GM13976 (cell line): ENCODE results near the gene ITM2C.
A peak's percentile ranks its signal among the peaks of the same experiment; 100 is the strongest.

Source experiments
- DNase-seq: peaks from one replicate; pipeline ENCODE4 v3.0.0; 2012; ENCODE audit warnings: low spot score
- in situ Hi-C: fragments of 300-500 bp; cut with MboI; formaldehyde crosslinking; loops from one replicate; pipeline ENCODE4 v1.12.0; 2022; ENCODE audit warnings: low sequenced_read_pairs, mixed read lengths, inconsistent platforms; ENCODE audit not compliant: unreplicated experiment
- TF ChIP-seq, protein P1 (sequence below): IDR thresholded peaks from 2 replicates; pipeline ENCODE4 v1.5.1; 2012; ENCODE audit warnings: borderline replicate concordance, mild to moderate bottlenecking; ENCODE audit not compliant: insufficient read depth; ENCODE audit errors: extremely low read depth, missing control alignments, control extremely low read depth

The ITM2C gene

DNA sequence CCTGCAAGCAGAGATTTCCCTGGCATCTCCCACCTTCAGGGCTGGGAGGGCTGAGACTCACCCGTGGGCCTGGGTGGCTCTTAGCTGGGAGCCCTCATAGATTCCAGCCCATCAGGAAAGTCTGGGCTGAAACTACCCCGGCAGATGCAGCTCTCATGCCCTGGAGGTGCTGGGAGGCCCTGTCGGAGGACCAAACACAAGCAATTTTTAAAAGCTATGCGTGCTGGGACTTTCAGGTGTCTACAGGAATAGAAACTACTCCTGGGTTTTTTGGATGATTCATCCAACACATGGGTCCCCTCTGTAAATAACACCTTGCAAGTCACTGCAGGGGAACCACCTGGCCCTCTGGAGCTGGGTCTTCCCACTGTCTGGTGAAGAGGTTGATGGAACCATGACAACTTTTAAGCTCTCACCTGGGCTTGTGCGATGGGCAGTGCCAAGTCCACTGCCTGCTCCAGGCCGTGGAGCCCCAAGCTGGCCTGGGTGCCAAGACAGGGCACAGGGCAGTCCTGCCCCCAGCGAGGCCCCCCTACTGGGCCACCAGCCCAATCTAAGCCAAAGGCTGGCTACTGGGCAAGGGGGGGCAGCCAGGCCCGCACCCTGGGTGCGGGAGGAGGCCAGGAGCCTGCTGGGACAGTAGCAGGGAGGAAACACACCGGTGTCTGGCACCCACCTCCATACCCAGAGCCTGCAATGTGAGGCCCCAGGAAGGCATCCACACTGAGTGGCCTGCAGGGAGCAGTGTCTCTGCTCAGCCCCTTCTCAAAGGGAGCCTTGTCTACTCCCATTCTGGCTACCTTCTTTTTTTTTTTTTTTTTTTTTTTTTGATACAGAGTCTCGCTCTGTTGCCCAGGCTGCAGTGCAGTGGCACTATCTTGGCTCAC is 61.4 kb downstream of the ITM2C start:
- in situ Hi-C loops = no loop called here

DNA sequence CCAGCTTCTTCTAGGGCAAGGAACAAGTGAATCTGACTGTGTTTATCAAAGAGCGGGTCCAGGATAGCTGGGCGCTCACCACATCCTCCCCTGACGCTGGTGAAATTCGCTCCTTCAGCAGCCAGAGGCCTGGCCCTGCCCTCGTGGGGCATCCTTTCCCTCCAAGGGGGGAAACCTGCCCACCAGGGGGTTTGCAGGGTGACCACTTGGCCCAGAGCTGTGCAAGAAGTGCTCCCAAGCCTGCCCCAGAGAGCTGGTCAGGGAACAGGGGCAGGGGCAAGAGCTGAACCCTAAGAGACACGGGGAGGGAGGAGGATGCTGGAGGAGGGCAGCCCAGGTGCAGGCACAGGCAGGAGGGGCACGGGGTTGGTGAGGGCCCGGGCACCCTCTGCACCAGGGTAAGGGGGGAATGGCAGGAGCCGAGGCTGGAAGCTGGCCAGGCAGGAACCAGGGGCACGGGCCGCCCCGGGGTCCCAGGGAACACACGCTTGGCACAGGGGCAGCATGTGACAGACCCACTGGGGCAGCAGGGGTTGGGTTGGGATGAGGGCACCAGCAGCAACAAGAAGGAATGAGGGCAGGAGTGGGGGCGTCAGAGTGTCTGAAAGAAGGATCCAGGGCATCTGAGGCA is 63.1 kb downstream of the ITM2C start:
- TF ChIP-seq, protein P1, sequence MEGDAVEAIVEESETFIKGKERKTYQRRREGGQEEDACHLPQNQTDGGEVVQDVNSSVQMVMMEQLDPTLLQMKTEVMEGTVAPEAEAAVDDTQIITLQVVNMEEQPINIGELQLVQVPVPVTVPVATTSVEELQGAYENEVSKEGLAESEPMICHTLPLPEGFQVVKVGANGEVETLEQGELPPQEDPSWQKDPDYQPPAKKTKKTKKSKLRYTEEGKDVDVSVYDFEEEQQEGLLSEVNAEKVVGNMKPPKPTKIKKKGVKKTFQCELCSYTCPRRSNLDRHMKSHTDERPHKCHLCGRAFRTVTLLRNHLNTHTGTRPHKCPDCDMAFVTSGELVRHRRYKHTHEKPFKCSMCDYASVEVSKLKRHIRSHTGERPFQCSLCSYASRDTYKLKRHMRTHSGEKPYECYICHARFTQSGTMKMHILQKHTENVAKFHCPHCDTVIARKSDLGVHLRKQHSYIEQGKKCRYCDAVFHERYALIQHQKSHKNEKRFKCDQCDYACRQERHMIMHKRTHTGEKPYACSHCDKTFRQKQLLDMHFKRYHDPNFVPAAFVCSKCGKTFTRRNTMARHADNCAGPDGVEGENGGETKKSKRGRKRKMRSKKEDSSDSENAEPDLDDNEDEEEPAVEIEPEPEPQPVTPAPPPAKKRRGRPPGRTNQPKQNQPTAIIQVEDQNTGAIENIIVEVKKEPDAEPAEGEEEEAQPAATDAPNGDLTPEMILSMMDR = no peak
- DNase-seq = no peak
- in situ Hi-C loops = no loop called here

More for the DNA sequence above, 61.4 kb downstream of the ITM2C start:
- TF ChIP-seq, protein P1 = peak; percentile 24
- DNase-seq = peak; percentile 76
